NCI-H82 treated with DMSO at 0.1 percent for 48 hours (cell line): ENCODE data around the gene KRTAP4-4.

Experiments
- DNase-seq: peaks from one replicate; lab custom pipeline; 2025; ENCODE audit not compliant: unreplicated experiment; lab: John Stamatoyannopoulos, UW

KRTAP4-4 gene

GRCh38 chr17:41116297-41116696 lies 44.3 kb downstream of the KRTAP4-4 start:
- no peak for DNase-seq

GRCh38 chr17:41111151-41111885 lies 49.2 kb downstream of the KRTAP4-4 start:
- no peak for DNase-seq
